Measurements from ENCODE around the gene CDH4.

CDH4 gene

DNA sequence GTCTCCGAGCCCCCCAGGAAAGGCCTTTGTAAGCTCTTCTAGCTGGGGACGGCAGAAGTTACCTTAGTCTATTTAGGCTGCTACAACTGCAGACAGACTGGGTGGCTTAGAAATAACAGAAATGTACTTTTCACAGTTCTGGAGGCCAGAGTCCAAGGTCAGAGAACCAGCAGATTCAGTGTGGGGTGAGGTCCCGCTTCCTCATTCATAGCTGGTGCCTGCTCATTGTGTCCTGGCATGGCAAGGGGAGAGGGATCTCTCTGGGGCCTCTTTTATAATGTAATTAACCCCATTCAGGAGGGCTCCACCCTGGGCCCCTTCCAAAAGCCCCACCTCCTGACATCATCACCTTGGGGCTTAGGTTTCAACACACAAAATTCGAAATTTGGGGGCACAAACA is 315.1 kb downstream of the CDH4 start:
- DNase-seq, result no peak

DNA sequence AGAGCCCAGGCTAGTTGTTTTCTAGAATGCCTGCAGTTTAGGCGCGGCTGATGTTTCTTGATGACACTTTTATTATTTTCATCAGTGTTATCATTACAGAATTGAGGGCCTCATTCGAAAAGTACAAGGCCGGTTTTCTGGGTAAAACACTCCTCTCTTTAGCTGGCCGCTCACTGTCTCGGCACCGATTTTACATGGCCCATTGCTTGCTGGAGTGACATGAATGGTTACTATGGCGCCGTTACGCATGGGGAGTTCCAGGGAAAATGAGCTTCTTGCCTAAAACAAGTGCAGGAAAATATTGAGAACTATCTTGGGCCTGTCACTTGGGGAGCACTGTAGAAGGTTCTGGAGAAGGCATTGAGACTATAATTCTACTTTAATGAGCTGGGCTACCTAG is 317.8 kb downstream of the CDH4 start:
- no peak for DNase-seq

GRCh38 chr20:61570646-61571195 is 318.7 kb downstream of the CDH4 start:
- DNase-seq, result no peak

DNA sequence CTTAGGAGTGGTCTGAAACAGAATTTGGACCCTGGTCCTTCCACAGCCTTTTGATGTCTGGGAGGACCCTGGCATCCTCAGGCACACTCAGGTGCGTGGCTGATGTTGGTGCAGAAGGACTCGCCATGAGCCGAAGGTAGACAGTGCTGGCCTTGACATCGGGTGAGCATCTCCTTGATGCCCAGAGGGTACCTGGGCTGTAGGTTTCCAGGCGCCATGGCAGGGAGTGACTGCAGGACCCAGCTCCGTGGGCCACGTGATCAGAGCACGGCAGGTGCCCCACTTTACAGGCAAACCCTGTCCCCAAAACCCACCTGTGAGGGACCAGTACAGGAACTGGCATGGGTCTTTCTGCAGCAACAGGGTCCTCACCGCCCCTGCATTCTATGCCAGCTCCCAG is 319.2 kb downstream of the CDH4 start:
- DNase-seq, result no peak

DNA sequence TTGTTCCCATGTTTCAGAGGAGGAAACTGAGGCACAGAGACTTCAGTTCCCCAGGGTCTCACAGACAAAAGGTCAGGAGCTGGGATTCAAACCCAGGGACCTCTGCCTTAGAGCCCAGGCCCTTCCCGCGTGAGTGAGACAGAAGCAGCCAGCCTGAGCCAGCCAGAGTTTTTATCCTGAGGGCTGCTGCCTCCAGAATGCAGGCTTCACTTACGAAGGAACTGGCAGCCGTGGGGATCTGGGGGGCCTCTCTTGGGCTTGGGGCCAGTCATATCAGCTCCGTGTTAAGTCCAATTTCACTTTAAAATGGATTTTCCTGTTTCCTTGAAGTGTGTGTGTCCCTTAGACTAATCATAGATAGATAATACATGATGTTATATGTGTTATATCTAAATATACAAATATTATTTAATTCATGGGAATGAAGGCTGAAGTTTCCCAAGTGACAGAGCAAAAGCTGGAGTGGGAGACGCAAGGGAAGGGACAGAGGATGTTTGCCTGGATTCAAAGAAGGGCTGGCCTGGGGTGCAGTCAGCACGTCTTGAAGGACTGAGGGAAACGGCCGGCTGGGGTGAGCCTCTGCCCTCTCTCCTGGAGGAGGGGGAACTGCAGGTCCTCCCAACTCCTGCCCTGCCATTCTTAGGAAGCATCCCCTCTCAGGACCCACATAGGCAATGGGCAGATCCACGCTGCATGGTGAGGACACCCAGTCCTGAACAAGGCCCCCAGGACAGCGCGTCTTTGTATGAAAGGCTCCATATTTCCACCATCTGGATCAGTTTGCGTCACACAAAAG is 320.1 kb downstream of the CDH4 start:
- DNase-seq, result no peak

GRCh38 chr20:61572789-61573188 is 320.7 kb downstream of the CDH4 start:
- no peak for DNase-seq

GRCh38 chr20:61573415-61574305 is 321.6 kb downstream of the CDH4 start:
- no peak for DNase-seq

- DNase-seq, result no peak
Measured at GRCh38 chr20:61575151-61575937, 323.3 kb downstream of the CDH4 start.

DNA sequence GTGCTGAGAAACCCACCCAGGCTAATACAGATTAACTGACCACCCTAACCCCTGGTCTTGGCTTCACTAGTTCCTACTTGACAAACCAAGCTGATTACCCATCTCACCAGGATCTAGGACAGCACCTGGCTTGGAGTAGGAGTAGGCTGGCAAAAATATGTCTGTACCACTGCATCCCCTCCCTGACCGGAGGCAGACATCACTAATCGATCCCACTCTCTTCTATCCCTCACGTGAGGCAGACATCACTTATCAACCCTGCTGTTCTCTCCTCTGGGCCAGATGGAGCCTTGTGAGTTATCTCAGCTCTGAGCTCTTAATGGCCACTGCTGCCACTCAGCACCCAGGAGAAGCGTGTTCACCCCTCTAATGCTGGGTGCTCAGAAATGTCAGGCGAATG is 324.3 kb downstream of the CDH4 start:
- DNase-seq, result no peak

DNA sequence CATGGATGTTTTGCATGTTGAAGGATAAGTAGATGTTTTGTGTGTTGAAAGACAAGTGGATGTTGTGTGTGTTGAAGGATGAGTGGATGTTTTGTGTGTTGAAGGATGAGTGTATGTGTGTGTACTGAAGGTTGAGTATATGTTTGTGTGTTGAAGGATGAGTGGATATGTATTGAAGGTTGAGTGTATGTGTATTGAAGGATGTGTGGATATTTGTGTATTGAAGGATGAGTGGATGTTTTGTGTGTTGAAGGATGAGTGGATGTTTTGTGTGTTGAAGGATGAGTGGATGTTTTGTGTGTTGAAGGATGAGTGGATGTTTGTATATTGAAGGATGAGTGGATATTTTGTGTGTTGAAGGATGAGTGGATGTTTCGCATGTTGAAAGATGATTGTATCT is 325.0 kb downstream of the CDH4 start:
- DNase-seq, result no peak

- no peak for DNase-seq
Measured at GRCh38 chr20:61579908-61580307, 327.8 kb downstream of the CDH4 start.

GRCh38 chr20:61580958-61581824 is 329.1 kb downstream of the CDH4 start:
- no peak for DNase-seq

DNA sequence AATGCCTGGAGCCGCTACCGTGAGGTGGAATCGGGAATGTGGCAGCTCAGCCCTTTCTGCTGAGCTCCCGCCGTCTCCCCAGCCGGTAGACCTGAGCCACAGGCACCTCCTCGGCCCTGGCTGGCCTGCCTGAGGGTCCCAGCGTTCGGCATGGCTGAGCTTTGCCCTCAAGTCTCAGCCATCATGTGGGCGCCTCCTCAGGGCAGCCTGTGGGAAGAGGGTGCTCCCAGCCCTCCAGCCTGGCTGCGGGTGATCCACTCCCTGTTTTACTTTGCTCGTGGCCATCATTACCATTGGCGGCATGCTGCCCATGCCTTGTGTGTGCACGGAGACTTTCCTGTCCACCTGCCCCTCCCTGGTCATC is 329.7 kb downstream of the CDH4 start:
- DNase-seq, result no peak

- no peak for DNase-seq
Measured at GRCh38 chr20:61582196-61582923, 330.3 kb downstream of the CDH4 start.

GRCh38 chr20:61583356-61583755 is 331.3 kb downstream of the CDH4 start:
- no peak for DNase-seq

DNA sequence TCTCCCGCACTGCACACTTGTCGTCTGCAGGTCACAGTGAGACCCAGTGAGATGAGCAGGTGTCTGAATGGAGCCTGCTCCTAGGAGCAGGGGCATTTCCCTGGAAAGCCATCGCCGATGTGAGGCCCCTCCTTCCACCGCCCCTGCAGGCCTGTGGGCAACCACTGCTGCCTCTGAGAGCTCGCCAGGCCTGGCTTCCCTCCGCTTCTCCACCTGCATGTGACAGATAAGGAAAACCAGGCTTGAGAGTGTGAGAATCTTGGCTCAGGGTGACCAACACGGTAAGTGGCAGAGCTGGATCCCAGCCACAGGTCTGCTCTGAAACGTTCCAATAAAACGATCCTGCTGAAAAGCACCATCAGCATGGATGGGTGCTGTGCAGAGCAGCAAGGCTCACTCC is 332.8 kb downstream of the CDH4 start:
- DNase-seq, result no peak

DNA sequence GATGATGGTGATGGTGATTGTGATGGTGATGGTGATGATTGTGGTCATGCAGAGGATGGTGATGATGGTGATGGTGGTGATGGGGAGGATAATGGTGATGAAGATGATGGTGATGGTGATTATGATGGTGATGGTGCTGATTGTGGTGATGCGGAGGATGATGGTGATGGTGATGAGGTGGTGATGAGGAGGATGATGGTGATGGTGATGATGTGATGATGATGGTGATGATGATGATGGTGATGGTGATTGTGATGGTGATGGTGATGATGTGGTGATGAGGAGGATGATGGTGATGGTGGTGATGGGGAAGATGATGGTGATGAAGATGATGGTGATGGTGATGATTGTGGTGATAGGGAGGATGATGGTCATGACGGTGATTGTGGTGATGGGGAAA is 333.7 kb downstream of the CDH4 start:
- no peak for DNase-seq

GRCh38 chr20:61587036-61587435 is 335.0 kb downstream of the CDH4 start:
- no peak for DNase-seq

- no peak for DNase-seq
Measured at GRCh38 chr20:61587681-61588289, 335.7 kb downstream of the CDH4 start.

DNA sequence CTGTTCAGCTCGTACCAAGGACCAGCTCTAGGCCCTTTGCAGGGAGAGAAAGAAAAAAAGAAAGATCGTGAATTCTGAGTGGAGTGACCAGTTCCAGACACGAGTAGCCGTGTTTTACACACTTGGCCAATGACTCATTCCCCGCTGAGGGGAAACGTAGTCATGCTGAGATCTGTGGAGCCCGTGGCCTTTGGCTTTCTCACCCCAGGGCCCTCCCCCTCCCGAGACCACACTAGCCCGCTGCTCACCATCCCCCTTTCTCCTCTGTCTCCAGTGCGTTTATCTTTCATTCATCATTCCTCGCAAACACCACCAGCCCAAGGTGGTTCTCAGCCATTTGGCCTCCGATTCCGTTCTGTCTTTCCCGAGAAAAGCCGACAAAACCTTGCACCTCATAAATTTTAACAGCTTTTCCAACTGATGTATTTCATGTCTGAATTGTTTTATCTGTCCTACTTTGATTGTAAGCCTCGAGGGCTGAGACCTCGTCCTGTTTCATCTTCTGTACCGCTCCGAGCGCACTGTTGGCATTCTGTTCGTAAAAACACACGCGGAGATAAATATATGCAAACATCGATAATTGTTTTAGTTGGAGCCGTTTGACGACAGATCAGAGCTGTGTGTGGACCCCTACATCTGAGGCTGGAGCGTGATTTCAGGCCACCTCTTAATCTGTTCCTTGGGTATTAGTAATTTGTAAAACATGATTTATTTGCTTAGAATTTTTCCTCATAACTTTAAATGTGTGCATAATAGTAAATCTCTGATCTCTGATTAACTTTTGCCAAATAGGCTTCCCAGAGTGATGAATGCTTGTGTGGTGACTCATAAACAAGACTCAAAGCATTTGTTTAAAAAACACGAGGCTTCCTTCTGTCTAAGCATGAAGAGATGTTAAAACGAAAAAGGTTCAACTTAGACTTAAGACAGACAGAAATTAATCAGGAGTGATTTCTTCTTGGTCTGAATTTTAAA is 336.6 kb downstream of the CDH4 start:
- DNase-seq, result no peak
